GM10847 (cell line): ENCODE measurements around the gene LDLRAD4.

Experiments
- POLR2A ChIP-seq: IDR thresholded peaks from 2 replicates; pipeline ENCODE4 v1.6.1; 2011; ENCODE audit not compliant: insufficient read length; ENCODE audit errors: extremely low read depth

LDLRAD4 gene

DNA sequence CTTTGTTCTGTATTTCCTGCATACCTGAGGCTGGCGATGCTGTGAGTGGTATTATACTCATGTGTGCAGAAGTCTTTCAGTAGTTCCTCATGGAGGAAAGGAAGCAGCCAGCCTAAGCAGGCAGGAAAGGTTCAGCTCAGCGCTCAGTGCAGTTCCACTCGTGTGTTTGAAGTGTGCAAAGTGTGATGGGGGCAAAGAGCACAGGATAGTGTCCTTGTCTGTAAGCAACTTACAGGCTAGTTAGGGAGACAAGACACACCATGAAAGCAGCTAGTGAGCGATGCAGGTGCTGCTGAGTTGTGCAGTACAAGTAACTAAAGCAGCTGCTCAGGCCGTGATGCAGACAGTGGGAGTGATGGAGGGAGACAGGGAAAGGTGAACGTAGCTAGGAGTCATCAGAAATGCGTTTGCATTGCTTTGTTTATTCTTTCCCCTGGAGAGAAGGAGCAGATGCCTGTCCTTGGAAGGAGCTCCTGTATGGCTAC, 146.2 kb downstream of the LDLRAD4 start:
- TF ChIP-seq POLR2A = no peak

DNA sequence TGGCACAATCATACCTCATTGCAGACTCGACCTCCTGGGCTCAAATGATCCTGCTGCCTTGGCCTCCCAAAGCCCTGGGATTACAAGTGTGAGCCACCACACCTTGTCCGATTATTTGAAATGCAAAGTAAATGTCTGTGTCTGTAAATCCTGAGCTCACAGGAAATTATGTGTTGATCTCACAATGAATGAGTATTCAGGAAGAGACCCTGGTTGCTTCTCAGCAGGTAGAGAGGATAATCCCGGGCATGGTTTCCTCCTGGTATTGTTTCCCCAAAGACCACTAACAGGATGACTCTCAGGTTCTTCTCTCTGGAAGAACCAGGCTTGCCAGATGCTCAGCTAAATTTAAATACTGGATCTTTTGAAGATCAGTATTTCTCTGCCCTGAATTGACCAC, 147.6 kb downstream of the LDLRAD4 start:
- TF ChIP-seq POLR2A = no peak

- TF ChIP-seq POLR2A = no peak
Measured at GRCh38 chr18:13366541-13366940, 148.0 kb downstream of the LDLRAD4 start.

- TF ChIP-seq POLR2A = no peak
Measured at GRCh38 chr18:13366962-13367892, 148.7 kb downstream of the LDLRAD4 start.

GRCh38 chr18:13368080-13368813, 149.7 kb downstream of the LDLRAD4 start:
- no peak for TF ChIP-seq POLR2A

DNA sequence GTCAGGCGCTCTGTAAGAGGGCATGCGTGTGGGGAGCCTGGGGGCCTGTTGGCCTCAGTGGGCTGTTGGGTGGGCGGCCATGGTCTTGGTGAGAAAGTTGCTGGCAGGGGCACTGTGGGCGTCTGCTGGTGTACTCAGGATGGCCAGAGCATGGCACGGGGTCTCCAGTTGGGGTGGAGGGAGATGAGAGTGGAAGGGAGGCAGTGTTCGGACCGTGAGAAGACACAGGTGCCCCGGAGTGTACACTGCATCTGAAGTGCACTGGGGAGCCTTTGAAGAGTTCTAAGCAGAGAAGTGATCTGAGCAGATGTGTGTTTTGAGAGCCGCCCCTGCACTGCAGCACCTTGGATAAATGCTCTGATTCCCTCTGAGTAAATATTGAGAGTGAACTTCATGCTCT, 150.8 kb downstream of the LDLRAD4 start:
- no peak for TF ChIP-seq POLR2A

- TF ChIP-seq POLR2A = no peak
Measured at GRCh38 chr18:13369756-13370510, 151.4 kb downstream of the LDLRAD4 start.

GRCh38 chr18:13370995-13371625, 152.6 kb downstream of the LDLRAD4 start:
- no peak for TF ChIP-seq POLR2A

GRCh38 chr18:13371689-13372418, 153.3 kb downstream of the LDLRAD4 start:
- no peak for TF ChIP-seq POLR2A

- no peak for TF ChIP-seq POLR2A
Measured at GRCh38 chr18:13372531-13372951, 154.0 kb downstream of the LDLRAD4 start.

GRCh38 chr18:13374096-13374467, 155.5 kb downstream of the LDLRAD4 start:
- no peak for TF ChIP-seq POLR2A

DNA sequence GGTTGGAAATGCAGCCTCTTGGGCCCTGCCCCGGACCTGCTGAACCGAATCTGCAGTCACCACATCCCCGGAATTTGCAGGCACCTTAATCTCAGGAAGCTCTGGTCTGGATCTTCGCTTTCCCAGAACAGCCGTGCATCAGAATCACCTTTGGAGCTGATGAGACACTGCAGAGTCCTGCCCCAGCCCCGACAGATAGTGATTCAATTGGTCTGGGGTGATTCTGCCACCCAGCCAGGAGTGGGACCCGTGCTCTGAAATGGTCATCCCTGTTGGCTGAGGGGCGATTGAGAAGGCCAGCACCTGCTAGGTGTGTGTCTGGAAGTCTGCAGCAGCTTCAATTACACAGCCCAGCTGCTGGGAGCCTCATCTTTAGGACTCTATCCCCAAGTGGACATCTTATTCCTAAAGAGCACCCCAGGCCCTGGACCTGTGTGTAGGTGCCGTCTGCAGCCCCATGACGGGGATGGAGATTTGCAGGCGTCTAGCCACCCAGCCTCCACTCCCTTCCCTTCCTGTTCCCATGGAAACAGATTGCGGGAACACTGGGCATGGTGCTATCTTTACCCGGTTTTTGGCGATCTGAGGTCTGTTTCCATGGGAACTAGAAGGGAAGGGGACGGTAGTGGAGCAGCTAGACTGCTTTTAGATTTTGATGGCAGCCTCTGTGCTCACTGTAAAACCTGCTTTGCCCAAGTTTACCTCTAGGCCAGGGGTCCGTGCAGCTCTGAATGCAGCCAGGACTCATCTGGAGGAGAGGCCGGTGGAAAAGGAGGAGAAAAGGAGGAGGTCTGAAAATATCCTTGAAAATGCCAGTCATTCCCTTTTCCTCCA, 156.1 kb downstream of the LDLRAD4 start:
- no peak for TF ChIP-seq POLR2A
